Common myeloid progenitor, CD34-positive (primary cell): ENCODE measurements around the gene C1QL4.

Experiments
- CTCF ChIA-PET: fragments of 350-600 bp; sonication (Branson Sonifier 250); formaldehyde crosslinking; loops from one replicate; lab custom pipeline; 2021; ENCODE audit warnings: antibody characterized with exemption; lab: Charles Lee
- POLR2A ChIA-PET: fragments of 350-600 bp; sonication (Branson Sonifier 250); formaldehyde crosslinking; loops from one replicate; lab custom pipeline; 2021; ENCODE audit warnings: antibody characterized with exemption; lab: Charles Lee
- DNase-seq, 3 donors: peaks; one replicate each; pipeline versions ENCODE4 v3.0.0 to v3.0.0-alpha.2; 2013
- H3K27ac ChIP-seq, 2 experiments: 1 replicate in 1 of 2; 2 replicates in 1 of 2; pipeline ENCODE4 v1.7.0; 2013; ENCODE audit warnings: inconsistent platforms in 2 of 2, low read length in 2 of 2, mild to moderate bottlenecking in 2 of 2, low read depth in 1 of 2, moderate library complexity in 1 of 2; ENCODE audit not compliant: severe bottlenecking in 2 of 2, insufficient read depth in 1 of 2, poor library complexity in 1 of 2
- H3K27me3 ChIP-seq, 5 experiments: replicated peaks in 2 of 5; 1 replicate in 3 of 5; 2 replicates in 2 of 5; pipeline versions ENCODE4 v1.6.1 to v1.7.0; 2013; ENCODE audit warnings: low read length in 4 of 5, mild to moderate bottlenecking in 2 of 5, moderate library complexity in 2 of 5, inconsistent platforms in 1 of 5; ENCODE audit not compliant: insufficient read depth in 5 of 5, control insufficient read depth in 4 of 5
- H3K36me3 ChIP-seq, 4 experiments: 1 replicate in 2 of 4; 2 replicates in 2 of 4; pipeline versions ENCODE4 v1.6.1 to v1.7.0; 2013; ENCODE audit warnings: low read length in 3 of 4, control low read depth in 1 of 4, mild to moderate bottlenecking in 1 of 4; ENCODE audit not compliant: control insufficient read depth in 4 of 4, insufficient read depth in 4 of 4
- H3K4me1 ChIP-seq, 4 experiments: 1 replicate in 3 of 4; 2 replicates in 1 of 4; pipeline versions ENCODE4 v1.6.1 to v1.7.1; 2013; ENCODE audit warnings: low read length in 3 of 4, mild to moderate bottlenecking in 3 of 4, control low read depth in 1 of 4, inconsistent platforms in 1 of 4, moderate library complexity in 1 of 4; ENCODE audit not compliant: control insufficient read depth in 4 of 4, insufficient read depth in 4 of 4; ENCODE audit errors: control extremely low read depth in 1 of 4
- H3K4me3 ChIP-seq, 7 experiments: 1 replicate in 4 of 7; 2 replicates in 3 of 7; pipeline versions ENCODE4 v1.5.1 to v1.7.0; 2013; ENCODE audit warnings: mild to moderate bottlenecking in 7 of 7, low read length in 6 of 7, moderate library complexity in 6 of 7, inconsistent platforms in 2 of 7, low read depth in 2 of 7, control low read depth in 1 of 7; ENCODE audit not compliant: insufficient read depth in 4 of 7, control insufficient read depth in 1 of 7; ENCODE audit errors: extremely low read depth in 1 of 7
- H3K9me3 ChIP-seq, 5 experiments: 1 replicate in 4 of 5; 2 replicates in 1 of 5; pipeline versions ENCODE4 v1.6.1 to v1.7.1; 2013; ENCODE audit warnings: low read length in 4 of 5, mild to moderate bottlenecking in 2 of 5, inconsistent platforms in 1 of 5, low read depth in 1 of 5, moderate library complexity in 1 of 5; ENCODE audit not compliant: control insufficient read depth in 4 of 5, insufficient read depth in 2 of 5; ENCODE audit errors: control extremely low read depth in 1 of 5
- WGBS: methylation state at CpG from one replicate; pipeline ENCODE4 v1.1.5; 2013; ENCODE audit not compliant: insufficient coverage; 5-methylcytosine and 5-hydroxymethylcytosine counted together

The C1QL4 gene

DNA sequence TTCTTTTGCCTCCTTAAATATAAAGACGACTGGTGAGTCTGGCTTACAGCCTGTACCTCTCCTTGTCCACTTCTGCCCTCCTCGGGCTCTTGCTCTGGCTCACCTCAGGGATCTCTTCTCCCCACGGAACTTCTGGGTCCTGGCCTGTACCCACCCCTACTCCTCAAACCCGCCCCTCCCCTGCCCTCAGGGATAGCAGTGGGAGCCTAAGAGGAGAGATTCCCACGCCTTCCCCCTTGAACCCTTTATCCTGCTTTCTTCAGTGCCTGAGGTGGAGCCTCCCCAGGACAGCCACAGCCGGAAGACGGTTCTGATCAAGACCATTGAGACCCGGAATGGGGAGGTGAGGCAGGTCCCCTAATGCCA is 39.3 kb downstream of the C1QL4 start:
- Histone ChIP-seq H3K36me3 (no peaks in the 10 kb centered on the region), H3K27me3 (peaks cover 0 to 69% (median 50%) of the 10 kb centered on the region in 5 experiments), H3K4me1 (peaks cover 0 to 30% (median 18%) of the 10 kb centered on the region in 4 experiments), H3K27ac (no peak overlapping the region), H3K9me3 (no peaks in the 10 kb centered on the region), H3K4me3 (peak overlapping the region in 2 of 7 experiments; percentile 36 to 50)
- 20% methylated on average over 1 of the region's 8 CpGs for WGBS
- POLR2A ChIA-PET, result interaction anchor here (1.1 kb wide), 1 partner anchor 39 kb away, joined by 3 read pairs; the partner anchor contains the start of gene C1QL4
- no peak for DNase-seq
- CTCF ChIA-PET, result interaction anchor here (0.6 to 16.9 kb wide), 9 partner anchors 9 to 241 kb away, joined by 3 to 172 read pairs (median 14); partner anchors contain the start of genes C1QL4 and KCNH3

DNA sequence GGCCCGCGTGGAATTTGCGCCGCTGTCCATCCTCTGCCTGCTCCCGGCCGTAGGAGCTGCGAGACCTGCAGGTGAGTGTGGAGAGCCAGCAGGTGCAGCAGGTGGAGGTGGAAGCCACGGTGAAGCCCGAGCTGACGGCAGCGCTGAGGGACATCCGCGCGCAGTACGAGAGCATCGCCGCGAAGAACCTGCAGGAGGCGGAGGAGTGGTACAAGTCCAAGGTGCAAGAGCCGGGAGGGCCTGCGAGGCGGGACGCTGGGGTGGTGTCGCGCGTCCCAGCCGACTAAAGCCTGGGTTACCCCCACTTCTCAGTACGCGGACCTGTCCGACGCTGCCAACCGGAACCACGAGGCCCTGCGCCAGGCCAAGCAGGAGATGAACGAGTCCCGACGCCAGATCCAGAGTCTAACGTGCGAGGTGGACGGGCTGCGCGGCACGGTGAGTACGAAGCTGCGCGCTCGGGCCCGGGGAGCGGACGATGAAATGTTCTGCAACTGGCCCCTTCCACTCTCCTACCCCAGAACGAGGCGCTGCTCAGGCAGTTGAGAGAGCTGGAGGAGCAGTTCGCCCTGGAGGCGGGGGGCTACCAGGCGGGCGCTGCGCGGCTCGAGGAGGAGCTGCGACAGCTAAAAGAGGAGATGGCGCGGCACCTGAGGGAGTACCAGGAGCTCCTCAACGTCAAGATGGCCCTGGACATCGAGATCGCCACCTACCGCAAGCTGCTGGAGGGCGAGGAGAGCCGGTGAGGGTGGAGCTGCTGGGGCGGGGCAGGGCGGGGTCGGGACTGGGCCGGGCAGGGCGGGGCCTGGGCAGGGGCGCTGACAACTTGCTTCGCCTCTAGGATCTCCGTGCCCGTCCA is 39.9 kb downstream of the C1QL4 start:
- Histone ChIP-seq H3K4me1 (peaks cover 0 to 30% (median 18%) of the 10 kb centered on the region in 4 experiments), H3K36me3 (no peaks in the 10 kb centered on the region), H3K27me3 (peaks cover 0 to 66% (median 52%) of the 10 kb centered on the region in 5 experiments), H3K27ac (no peak overlapping the region), H3K9me3 (no peaks in the 10 kb centered on the region), H3K4me3 (peak overlapping the region in 6 of 7 experiments; percentile 8 to 50 (median 40))
- ChIA-PET POLR2A (interaction anchor here (1.1 kb wide), 1 partner anchor 40 kb away, joined by 3 read pairs; the partner anchor contains the start of gene C1QL4), CTCF (interaction anchor here (0.6 to 16.9 kb wide), 13 partner anchors 8 to 242 kb away, joined by 3 to 172 read pairs (median 7); partner anchors contain the start of genes C1QL4 and KCNH3)
- WGBS, result 4% methylated on average over 53 of the region's 77 CpGs
- peak in 2 of 3 donors; percentile 24 to 36 for DNase-seq

DNA sequence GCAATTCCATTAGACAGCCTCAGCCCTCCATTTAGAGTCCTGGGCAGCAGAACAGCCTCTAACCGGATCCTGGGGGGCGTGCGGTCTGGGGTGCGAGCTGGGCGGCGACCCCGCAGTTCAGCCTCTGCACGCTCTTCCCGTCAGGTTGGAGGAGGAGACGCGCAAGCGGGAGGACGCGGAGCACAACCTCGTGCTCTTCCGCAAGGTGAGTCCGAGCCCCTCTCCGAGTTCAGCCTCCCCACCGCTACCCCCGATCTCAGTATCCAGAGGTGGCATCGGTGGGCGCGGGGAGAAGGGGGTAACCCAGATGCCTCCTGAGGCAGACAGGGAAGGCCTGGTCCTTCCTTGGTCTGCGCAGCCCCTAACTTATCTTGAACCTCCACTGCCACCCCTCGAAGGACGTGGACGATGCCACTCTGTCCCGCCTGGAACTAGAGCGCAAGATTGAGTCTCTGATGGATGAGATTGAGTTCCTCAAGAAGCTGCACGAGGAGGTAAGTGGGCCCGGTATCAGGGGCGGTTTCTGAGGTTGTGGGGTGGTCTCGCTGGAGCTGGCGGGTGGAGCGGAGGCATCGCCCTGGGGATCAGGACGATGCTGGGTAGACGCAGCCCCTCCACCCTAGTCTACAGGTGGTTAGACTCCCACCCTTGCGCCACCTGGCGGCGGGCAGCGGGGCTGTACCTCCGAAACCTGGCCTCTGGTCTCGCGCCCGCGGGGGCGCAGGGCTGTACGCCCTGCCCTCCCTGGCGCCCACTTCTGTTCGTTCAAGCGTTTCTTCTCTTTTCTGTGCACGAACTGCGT is 40.8 kb downstream of the C1QL4 start:
- Histone ChIP-seq H3K9me3 (no peaks in the 10 kb centered on the region), H3K27ac (no peak overlapping the region), H3K27me3 (peaks cover 0 to 71% (median 54%) of the 10 kb centered on the region in 5 experiments), H3K36me3 (no peaks in the 10 kb centered on the region), H3K4me3 (peak overlapping the region in 4 of 7 experiments; percentile 19 to 48 (median 39)), H3K4me1 (peaks cover 0 to 30% (median 18%) of the 10 kb centered on the region in 4 experiments)
- CTCF ChIA-PET, result interaction anchor here (1.0 to 16.9 kb wide), 21 partner anchors 7 to 274 kb away, joined by 3 to 172 read pairs (median 6); partner anchors contain the start of genes C1QL4 and KCNH3
- 17% methylated on average over 48 of the region's 54 CpGs for WGBS
- POLR2A ChIA-PET, result no interaction called here
- DNase-seq, result peak; percentile 63 to 74 (median 73)

DNA sequence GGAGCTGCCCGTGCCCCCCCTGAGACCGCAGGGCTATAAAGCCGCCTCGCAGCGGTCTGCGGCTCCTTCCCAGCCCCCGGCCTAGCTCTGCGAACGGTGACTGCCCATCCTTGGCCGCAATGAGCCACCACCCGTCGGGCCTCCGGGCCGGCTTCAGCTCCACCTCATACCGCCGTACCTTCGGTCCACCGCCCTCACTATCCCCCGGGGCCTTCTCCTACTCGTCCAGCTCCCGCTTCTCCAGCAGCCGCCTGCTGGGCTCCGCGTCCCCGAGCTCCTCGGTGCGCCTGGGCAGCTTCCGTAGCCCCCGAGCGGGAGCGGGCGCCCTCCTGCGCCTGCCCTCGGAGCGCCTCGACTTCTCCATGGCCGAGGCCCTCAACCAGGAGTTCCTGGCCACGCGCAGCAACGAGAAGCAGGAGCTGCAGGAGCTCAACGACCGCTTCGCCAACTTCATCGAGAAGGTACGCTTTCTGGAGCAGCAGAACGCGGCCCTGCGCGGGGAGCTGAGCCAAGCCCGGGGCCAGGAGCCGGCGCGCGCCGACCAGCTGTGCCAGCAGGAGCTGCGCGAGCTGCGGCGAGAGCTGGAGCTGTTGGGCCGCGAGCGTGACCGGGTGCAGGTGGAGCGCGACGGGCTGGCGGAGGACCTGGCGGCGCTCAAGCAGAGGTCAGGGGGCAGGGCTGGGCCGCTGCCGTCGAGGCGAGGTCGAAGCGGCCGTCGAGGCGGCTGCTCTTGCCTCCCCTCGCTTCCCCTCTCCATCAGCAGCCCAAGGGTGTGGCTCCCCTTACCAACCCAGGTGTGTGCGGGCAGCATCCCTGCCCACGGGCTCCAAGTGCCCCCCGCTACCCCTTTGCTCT is 41.7 kb downstream of the C1QL4 start, which contains the start of gene PRPH:
Gene PRPH (plus strand): TSS at position 66 of the 855 bp plus-strand sequence. CDS start 54 bp downstream, at position 120.
- Histone ChIP-seq H3K9me3 (no peaks in the 10 kb centered on the region), H3K4me1 (peaks cover 0 to 30% (median 18%) of the 10 kb centered on the region in 4 experiments), H3K27me3 (peaks cover 0 to 71% (median 51%) of the 10 kb centered on the region in 5 experiments), H3K36me3 (no peaks in the 10 kb centered on the region), H3K27ac (no peak within 1 kb of the TSS), H3K4me3 (peak within 1 kb of the TSS in 3 of 7 experiments; percentile 36 to 43 (median 42))
- ChIA-PET POLR2A (no interaction called here), CTCF (interaction anchor here (0.8 to 16.9 kb wide), 21 partner anchors 8 to 275 kb away, joined by 3 to 172 read pairs (median 4); partner anchors contain the start of gene C1QL4)
- WGBS, result 6% methylated on average over 75 of the region's 82 CpGs
- peak in 2 of 3 donors; percentile 37 to 49 for DNase-seq

DNA sequence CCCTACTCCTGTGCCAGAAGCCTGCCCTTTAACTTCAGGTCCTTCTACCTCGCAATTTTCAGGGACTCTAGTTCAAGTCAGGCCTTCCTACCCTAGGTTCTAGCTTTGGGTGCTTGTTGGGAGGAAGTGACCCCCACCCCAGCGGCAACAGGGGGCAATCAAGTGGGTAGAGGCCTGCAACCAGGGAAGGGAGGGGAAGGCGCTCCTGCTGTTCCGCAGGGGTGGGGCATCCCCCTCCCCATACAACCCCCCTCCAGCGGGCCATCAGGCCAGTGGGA is 42.2 kb downstream of the C1QL4 start:
- WGBS, result 63% methylated on average over 1 of the region's 5 CpGs
- Histone ChIP-seq H3K4me3 (peak overlapping the region in 1 of 7 experiments; percentile 43), H3K36me3 (no peaks in the 10 kb centered on the region), H3K27ac (no peak overlapping the region), H3K4me1 (peaks cover 0 to 30% (median 18%) of the 10 kb centered on the region in 4 experiments), H3K27me3 (peaks cover 0 to 71% (median 51%) of the 10 kb centered on the region in 5 experiments), H3K9me3 (no peaks in the 10 kb centered on the region)
- CTCF ChIA-PET, result interaction anchor here (0.8 to 16.9 kb wide), 18 partner anchors 9 to 72 kb away, joined by 3 to 172 read pairs (median 7); partner anchors contain the start of genes C1QL4 and DNAJC22
- DNase-seq, result no peak
- POLR2A ChIA-PET, result interaction anchor here (0.8 kb wide), 1 partner anchor 29 kb away, joined by 3 read pairs; no protein-coding TSS in a partner anchor
